ENCODE measurements around the gene WDPCP. TPM values are rescaled to one million over a fixed set of nuclear protein-coding genes. Genes with fewer than 3 reads are reported as not detected.
A peak's percentile ranks its signal among the peaks of the same experiment; 100 is the strongest.
"Not testable (repeated sequence)": the region's sequence is repeated elsewhere in the genome, so short reads cannot be mapped to it uniquely, and the experiment has no call there.

WDPCP gene
- total RNA-seq, 1 donor from 2014 or later = 30.7 TPM

GRCh38 chr2:63576546-63576945 lies 11.7 kb downstream of the WDPCP start:
- no peak for TF ChIP-seq CTCF (IDR thresholded peaks at IDR 0.05; ENCODE audit: unreplicated experiment)

GRCh38 chr2:63573726-63574345 lies 14.4 kb downstream of the WDPCP start:
- H3K36me3 Mint-ChIP-seq = peaks cover 20% of the 10 kb centered on the region
- not testable (repeated sequence) for H3K4me3 Mint-ChIP-seq; H3K27me3 Mint-ChIP-seq (ENCODE audit: low read depth); DNase-seq (ENCODE audit: low spot score in 2 of 2, unreplicated experiment in 2 of 2); H3K27ac Mint-ChIP-seq; H3K4me1 Mint-ChIP-seq
- H3K9me3 Mint-ChIP-seq = peaks cover 21% of the 10 kb centered on the region

More at GRCh38 chr2:63576546-63576945, 11.7 kb downstream of the WDPCP start:
- Mint-ChIP-seq H3K36me3 (peaks cover 10% of the 10 kb centered on the region), H3K4me3 (no peak overlapping the region), H3K27me3 (ENCODE audit: low read depth) (no peaks in the 10 kb centered on the region), H3K9me3 (peaks cover 10% of the 10 kb centered on the region), H3K27ac (peak overlapping the region; percentile 73), H3K4me1 (peaks cover 13% of the 10 kb centered on the region)
- no peak for DNase-seq (ENCODE audit: low spot score in 2 of 2, unreplicated experiment in 2 of 2)

- DNase-seq (ENCODE audit: low spot score in 2 of 2, unreplicated experiment in 2 of 2); H3K4me1 Mint-ChIP-seq; H3K4me3 Mint-ChIP-seq; H3K27ac Mint-ChIP-seq; H3K27me3 Mint-ChIP-seq (ENCODE audit: low read depth): not testable (repeated sequence)
- Mint-ChIP-seq H3K36me3 (peaks cover 27% of the 10 kb centered on the region), H3K9me3 (peaks cover 29% of the 10 kb centered on the region)
Observed at GRCh38 chr2:63573026-63573425, 15.3 kb downstream of the WDPCP start.

- H3K27me3 Mint-ChIP-seq (ENCODE audit: low read depth) = no peaks in the 10 kb centered on the region
- peaks cover 9% of the 10 kb centered on the region for H3K4me1 Mint-ChIP-seq
- H3K36me3 Mint-ChIP-seq = peaks cover 36% of the 10 kb centered on the region
- DNase-seq (ENCODE audit: low spot score in 2 of 2, unreplicated experiment in 2 of 2) = no peak
- H3K9me3 Mint-ChIP-seq = peaks cover 39% of the 10 kb centered on the region
- no peak overlapping the region for H3K27ac Mint-ChIP-seq
- TF ChIP-seq CTCF (IDR thresholded peaks at IDR 0.05; ENCODE audit: unreplicated experiment) = no peak
- no peak overlapping the region for H3K4me3 Mint-ChIP-seq
Observed at GRCh38 chr2:63572001-63572400, 16.3 kb downstream of the WDPCP start.

- no peak for TF ChIP-seq CTCF (IDR thresholded peaks at IDR 0.05; ENCODE audit: unreplicated experiment)
- H3K4me3 Mint-ChIP-seq = no peak overlapping the region
- peaks cover 45% of the 10 kb centered on the region for H3K9me3 Mint-ChIP-seq
- no peak overlapping the region for H3K27ac Mint-ChIP-seq
- H3K36me3 Mint-ChIP-seq = peaks cover 41% of the 10 kb centered on the region
- no peak for DNase-seq (ENCODE audit: low spot score in 2 of 2, unreplicated experiment in 2 of 2)
- peaks cover 7% of the 10 kb centered on the region for H3K4me1 Mint-ChIP-seq
- H3K27me3 Mint-ChIP-seq (ENCODE audit: low read depth) = no peaks in the 10 kb centered on the region
Observed at GRCh38 chr2:63571291-63571690, 17.0 kb downstream of the WDPCP start.

GRCh38 chr2:63569740-63570139 lies 18.5 kb downstream of the WDPCP start:
- TF ChIP-seq CTCF (IDR thresholded peaks at IDR 0.05; ENCODE audit: unreplicated experiment) = no peak
- no peak for DNase-seq (ENCODE audit: low spot score in 2 of 2, unreplicated experiment in 2 of 2)
- H3K9me3 Mint-ChIP-seq = peaks cover 52% of the 10 kb centered on the region

GRCh38 chr2:63562751-63563150 lies 25.5 kb downstream of the WDPCP start:
- DNase-seq (ENCODE audit: low spot score in 2 of 2, unreplicated experiment in 2 of 2) = no peak
- no peak overlapping the region for H3K27ac Mint-ChIP-seq
- H3K9me3 Mint-ChIP-seq = peaks cover 45% of the 10 kb centered on the region
- no peak overlapping the region for H3K4me3 Mint-ChIP-seq
- TF ChIP-seq CTCF (IDR thresholded peaks at IDR 0.05; ENCODE audit: unreplicated experiment) = no peak
- H3K27me3 Mint-ChIP-seq (ENCODE audit: low read depth) = no peaks in the 10 kb centered on the region
- H3K4me1 Mint-ChIP-seq = peaks cover 5% of the 10 kb centered on the region
- peaks cover 53% of the 10 kb centered on the region for H3K36me3 Mint-ChIP-seq

More at GRCh38 chr2:63569740-63570139, 18.5 kb downstream of the WDPCP start:
- H3K27me3 Mint-ChIP-seq (ENCODE audit: low read depth) = no peaks in the 10 kb centered on the region
- H3K4me1 Mint-ChIP-seq = peaks cover 3% of the 10 kb centered on the region
- H3K27ac Mint-ChIP-seq = no peak overlapping the region
- H3K4me3 Mint-ChIP-seq = no peak overlapping the region
- peaks cover 43% of the 10 kb centered on the region for H3K36me3 Mint-ChIP-seq

- peaks cover 47% of the 10 kb centered on the region for H3K9me3 Mint-ChIP-seq
- H3K36me3 Mint-ChIP-seq = peaks cover 62% of the 10 kb centered on the region
- H3K27ac Mint-ChIP-seq; DNase-seq (ENCODE audit: low spot score in 2 of 2, unreplicated experiment in 2 of 2); H3K27me3 Mint-ChIP-seq (ENCODE audit: low read depth); H3K4me3 Mint-ChIP-seq: not testable (repeated sequence)
- H3K4me1 Mint-ChIP-seq = peaks cover 11% of the 10 kb centered on the region
Observed at GRCh38 chr2:63558922-63559321, 29.4 kb downstream of the WDPCP start.

- not testable (repeated sequence) for H3K4me3 Mint-ChIP-seq
Observed at GRCh38 chr2:63557819-63558218, 30.5 kb downstream of the WDPCP start.

More at GRCh38 chr2:63557819-63558218, 30.5 kb downstream of the WDPCP start:
- not testable (repeated sequence) for DNase-seq (ENCODE audit: low spot score in 2 of 2, unreplicated experiment in 2 of 2); H3K27me3 Mint-ChIP-seq (ENCODE audit: low read depth); H3K27ac Mint-ChIP-seq
- Mint-ChIP-seq H3K9me3 (peaks cover 47% of the 10 kb centered on the region), H3K4me1 (peaks cover 20% of the 10 kb centered on the region), H3K36me3 (peaks cover 62% of the 10 kb centered on the region)

All from mesothelial cell of epicardium (in vitro differentiated cells).